CD4-positive, alpha-beta T cell (primary cell): ENCODE results near the gene TTLL12. TPM values are rescaled to one million over a fixed set of nuclear protein-coding genes. Genes with fewer than 3 reads are reported as not detected.

Source experiments
- ATAC-seq: fragments of 200-7000 bp; cut with Tn5 transposase; one replicate; pipeline ENCODE4 v1.10.0; 2022; ENCODE audit warnings: mild to moderate bottlenecking; ENCODE audit not compliant: poor library complexity
- CTCF ChIA-PET: fragments of 350-600 bp; sonication (Branson Sonifier 250); formaldehyde crosslinking; loops from one replicate; lab custom pipeline; 2021; ENCODE audit warnings: antibody characterized with exemption, inconsistent platforms; lab: Charles Lee
- POLR2A ChIA-PET: fragments of 350-600 bp; sonication (Branson Sonifier 250); formaldehyde crosslinking; loops from one replicate; lab custom pipeline; 2021; ENCODE audit warnings: antibody characterized with exemption, inconsistent platforms; lab: Charles Lee
- DNase-seq, 14 experiments: peaks; one replicate each; pipeline ENCODE4 v3.0.0-alpha.2; 2013 to 2020; ENCODE audit warnings: mixed read lengths in 2 of 14
- H3K27ac ChIP-seq, 2 donors: one replicate each; pipeline versions ENCODE4 v1.5.1 to v1.7.0; 2013; ENCODE audit warnings: low read length in 2 of 2, low read depth in 1 of 2, mild to moderate bottlenecking in 1 of 2
- H3K27me3 ChIP-seq, 2 experiments: 1 replicate in 1 of 2; 2 replicates in 1 of 2; pipeline versions ENCODE4 v1.6.1 to v1.7.0; 2013; ENCODE audit warnings: low read length in 2 of 2, control low read depth in 1 of 2, mild to moderate bottlenecking in 1 of 2, moderate library complexity in 1 of 2; ENCODE audit not compliant: insufficient read depth in 2 of 2, control insufficient read depth in 1 of 2
- H3K36me3 ChIP-seq: one replicate; pipeline ENCODE4 v1.6.1; 2013; ENCODE audit warnings: low read length, control low read depth; ENCODE audit not compliant: insufficient read depth
- H3K4me1 ChIP-seq: one replicate; pipeline ENCODE4 v1.6.1; 2013; ENCODE audit warnings: low read length, control low read depth; ENCODE audit not compliant: insufficient read depth
- H3K4me3 ChIP-seq: one replicate; pipeline ENCODE4 v1.5.1; 2013; ENCODE audit warnings: mild to moderate bottlenecking, low read length, moderate library complexity
- H3K9me3 ChIP-seq, 2 experiments: 1 replicate in 1 of 2; 2 replicates in 1 of 2; pipeline versions ENCODE4 v1.6.1 to v1.7.0; 2013; ENCODE audit warnings: low read length in 2 of 2, mild to moderate bottlenecking in 2 of 2, control low read depth in 1 of 2, moderate library complexity in 1 of 2; ENCODE audit not compliant: control insufficient read depth in 1 of 2, insufficient read depth in 1 of 2
- H3K27ac Mint-ChIP-seq: one replicate; pipeline ENCODE4 v1.8.0; 2020; ENCODE audit warnings: mixed read lengths
- H3K27me3 Mint-ChIP-seq: one replicate; pipeline ENCODE4 v1.8.0; 2021; ENCODE audit warnings: mixed read lengths
- H3K36me3 Mint-ChIP-seq: one replicate; pipeline ENCODE4 v1.8.0; 2021; ENCODE audit warnings: low read depth, mixed read lengths
- H3K4me1 Mint-ChIP-seq: one replicate; pipeline ENCODE4 v1.8.0; 2021; ENCODE audit warnings: low read depth, mixed read lengths
- H3K4me3 Mint-ChIP-seq: one replicate; pipeline ENCODE4 v1.8.0; 2020; ENCODE audit warnings: mild to moderate bottlenecking, mixed read lengths
- H3K9me3 Mint-ChIP-seq: one replicate; pipeline ENCODE4 v1.8.0; 2020; ENCODE audit warnings: mixed read lengths
- intact Hi-C, 2 experiments: fragments of 100-400 bp; cut with DNase I in 1 of 2; cut with micrococcal nuclease in 1 of 2; formaldehyde crosslinking; loops; one replicate each; pipeline versions ENCODE4 v1.15.1 to v1.9.0; 2023 to 2025; cut with DNase I, micrococcal nuclease
- total RNA-seq, 174 experiments: library from RNA in 2 of 174; stranded (reverse) in 2 of 174; gene quantifications; one replicate each; pipeline ENCODE4 v1.2.3 and lab custom pipeline; 2021 to 2026
- TF ChIP-seq, protein P1 (sequence below): fragments of 200-600 bp; IDR thresholded peaks from one replicate; pipeline ENCODE4 v1.8.0; 2022; ENCODE audit warnings: antibody characterized with exemption, mild to moderate bottlenecking

TTLL12 gene
- total RNA-seq, 2 experiments from 2014 or later, result 5.0 to 6.6 TPM

DNA sequence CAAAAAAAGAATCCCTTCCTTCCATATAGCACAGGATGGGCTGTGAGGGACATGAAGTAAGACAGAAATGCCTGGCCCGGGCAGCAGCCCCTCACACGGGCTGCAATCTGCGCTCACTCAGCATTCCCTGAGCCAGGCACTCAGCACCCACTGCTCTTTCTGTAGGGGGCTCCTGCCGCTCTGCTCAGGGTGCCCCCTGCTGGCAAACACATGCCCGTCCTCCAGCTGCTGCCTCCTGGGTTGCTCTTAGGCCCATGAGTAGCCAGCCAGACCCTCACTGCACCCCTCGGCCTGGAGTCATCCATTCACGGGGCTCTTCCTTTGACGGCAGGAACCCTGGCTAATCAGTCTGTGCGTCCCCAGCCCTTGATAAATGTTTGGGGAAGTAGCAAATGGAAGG is 50.7 kb downstream of the TTLL12 start:
- CTCF ChIA-PET, result no interaction called here
- no peak overlapping the region for H3K4me3 ChIP-seq
- Mint-ChIP-seq H3K36me3 (peaks cover 75% of the 10 kb centered on the region), H3K4me3 (no peak overlapping the region), H3K9me3 (no peaks in the 10 kb centered on the region), H3K27me3 (no peaks in the 10 kb centered on the region), H3K4me1 (peaks cover 5% of the 10 kb centered on the region), H3K27ac (no peak overlapping the region)
- POLR2A ChIA-PET, result interaction anchor here (0.9 kb wide), 1 partner anchor 26 kb away, joined by 3 read pairs; the partner anchor contains the start of gene BIK
- no peaks in the 10 kb centered on the region for H3K9me3 ChIP-seq
- intact Hi-C loops, result no loop called here
- ATAC-seq (peak; percentile 39), DNase-seq (peak in 11 of 14 experiments; percentile 14 to 68 (median 33))
- H3K27ac ChIP-seq, result no peak overlapping the region
- TF ChIP-seq, protein P1, sequence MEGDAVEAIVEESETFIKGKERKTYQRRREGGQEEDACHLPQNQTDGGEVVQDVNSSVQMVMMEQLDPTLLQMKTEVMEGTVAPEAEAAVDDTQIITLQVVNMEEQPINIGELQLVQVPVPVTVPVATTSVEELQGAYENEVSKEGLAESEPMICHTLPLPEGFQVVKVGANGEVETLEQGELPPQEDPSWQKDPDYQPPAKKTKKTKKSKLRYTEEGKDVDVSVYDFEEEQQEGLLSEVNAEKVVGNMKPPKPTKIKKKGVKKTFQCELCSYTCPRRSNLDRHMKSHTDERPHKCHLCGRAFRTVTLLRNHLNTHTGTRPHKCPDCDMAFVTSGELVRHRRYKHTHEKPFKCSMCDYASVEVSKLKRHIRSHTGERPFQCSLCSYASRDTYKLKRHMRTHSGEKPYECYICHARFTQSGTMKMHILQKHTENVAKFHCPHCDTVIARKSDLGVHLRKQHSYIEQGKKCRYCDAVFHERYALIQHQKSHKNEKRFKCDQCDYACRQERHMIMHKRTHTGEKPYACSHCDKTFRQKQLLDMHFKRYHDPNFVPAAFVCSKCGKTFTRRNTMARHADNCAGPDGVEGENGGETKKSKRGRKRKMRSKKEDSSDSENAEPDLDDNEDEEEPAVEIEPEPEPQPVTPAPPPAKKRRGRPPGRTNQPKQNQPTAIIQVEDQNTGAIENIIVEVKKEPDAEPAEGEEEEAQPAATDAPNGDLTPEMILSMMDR, result no peak
- H3K27me3 ChIP-seq, result no peaks in the 10 kb centered on the region
- H3K36me3 ChIP-seq, result peaks cover 60% of the 10 kb centered on the region
- H3K4me1 ChIP-seq, result no peaks in the 10 kb centered on the region

- H3K9me3 ChIP-seq, result no peaks in the 10 kb centered on the region
- H3K9me3 Mint-ChIP-seq, result no peaks in the 10 kb centered on the region
- H3K4me3 ChIP-seq, result no peak overlapping the region
- no peaks in the 10 kb centered on the region for H3K4me1 ChIP-seq
- CTCF ChIA-PET, result no interaction called here
- H3K4me3 Mint-ChIP-seq, result no peak overlapping the region
- no peak for ATAC-seq
- POLR2A ChIA-PET, result no interaction called here
- TF ChIP-seq, protein P1, result no peak
- H3K27ac ChIP-seq, result no peak overlapping the region
- H3K27ac Mint-ChIP-seq, result no peak overlapping the region
- no peaks in the 10 kb centered on the region for H3K27me3 Mint-ChIP-seq
- intact Hi-C loops, result no loop called here
- peaks cover 55% of the 10 kb centered on the region for H3K36me3 ChIP-seq
- H3K36me3 Mint-ChIP-seq, result peaks cover 68% of the 10 kb centered on the region
- H3K27me3 ChIP-seq, result no peaks in the 10 kb centered on the region
- DNase-seq, result no peak
- peaks cover 5% of the 10 kb centered on the region for H3K4me1 Mint-ChIP-seq
Measured at GRCh38 chr22:43135565-43135964, 51.4 kb downstream of the TTLL12 start.

- DNase-seq (no peak), ATAC-seq (no peak)
- H3K27me3 ChIP-seq, result no peaks in the 10 kb centered on the region
- intact Hi-C loops, result no loop called here
- no peak overlapping the region for H3K4me3 ChIP-seq
- TF ChIP-seq, protein P1, result no peak
- CTCF ChIA-PET, result no interaction called here
- H3K27ac ChIP-seq, result no peak overlapping the region
- Mint-ChIP-seq H3K9me3 (no peaks in the 10 kb centered on the region), H3K36me3 (peaks cover 58% of the 10 kb centered on the region), H3K4me3 (no peak overlapping the region), H3K4me1 (peaks cover 5% of the 10 kb centered on the region), H3K27ac (no peak overlapping the region), H3K27me3 (no peaks in the 10 kb centered on the region)
- no peaks in the 10 kb centered on the region for H3K4me1 ChIP-seq
- POLR2A ChIA-PET, result no interaction called here
- H3K9me3 ChIP-seq, result no peaks in the 10 kb centered on the region
- peaks cover 49% of the 10 kb centered on the region for H3K36me3 ChIP-seq
Measured at GRCh38 chr22:43134553-43134952, 52.4 kb downstream of the TTLL12 start.
